Measurements from ENCODE around the gene MED6. TPM values are rescaled to one million over a fixed set of nuclear protein-coding genes. Genes with fewer than 3 reads are reported as not detected.

Gene MED6
- total RNA-seq, 1 experiment from 2014 or later: 46.3 TPM

DNA sequence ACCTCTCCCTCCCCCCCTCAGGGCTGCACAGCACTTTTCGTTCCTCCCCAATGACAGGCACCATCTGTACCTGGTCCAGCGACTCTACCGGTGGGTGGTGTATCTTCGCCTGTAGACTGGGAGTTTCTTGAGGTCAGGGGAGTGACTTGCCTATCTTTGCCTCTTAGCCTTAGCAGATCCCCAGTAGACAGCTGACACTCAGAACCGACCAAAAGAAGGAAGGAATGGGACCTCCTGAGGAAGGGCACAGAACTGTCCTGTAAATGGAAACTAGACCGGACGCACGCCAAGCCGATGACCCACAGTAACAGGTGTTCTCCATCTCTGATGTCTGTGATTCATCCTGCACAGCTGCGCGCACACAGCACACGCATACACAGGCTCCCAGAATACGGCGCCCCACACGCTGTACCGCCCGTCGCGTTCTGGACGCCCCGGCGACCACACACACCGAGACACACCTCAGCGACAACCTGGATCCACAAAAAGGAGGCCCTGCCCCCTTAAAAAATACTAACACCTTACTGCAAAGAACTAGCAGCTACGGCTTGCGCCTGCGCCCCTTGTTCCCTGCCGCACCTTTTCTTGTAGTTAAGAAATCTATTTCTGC, 40.6 kb upstream of the MED6 start:
- peaks cover 7% of the 10 kb centered on the region; the same call in 1 of the 2 replicates for H3K36me3 Mint-ChIP-seq
- ATAC-seq (peak; percentile 47), DNase-seq (ENCODE audit: low spot score) (no peak)
- H3K27me3 Mint-ChIP-seq (ENCODE audit: low read depth): no peaks in the 10 kb centered on the region
- peak overlapping the region; percentile 80 for H3K27ac Mint-ChIP-seq
- ChIA-PET CTCF (interaction anchor here (1.0 to 3.8 kb wide), 4 partner anchors 17 to 169 kb away, joined by 3 to 18 read pairs (median 7); partner anchors contain the start of gene MAP3K9), POLR2A (interaction anchor here (0.6 kb wide), 2 partner anchors 13 to 16 kb away, joined by 3 read pairs; no protein-coding TSS in a partner anchor)
- H3K9me3 Mint-ChIP-seq: peaks cover 5% of the 10 kb centered on the region
- peaks cover 44% of the 10 kb centered on the region for H3K4me1 Mint-ChIP-seq
- H3K4me3 Mint-ChIP-seq: peak overlapping the region; percentile 92
- TF ChIP-seq SMAD4 (CRISPR knock-in tag; IDR thresholded peaks at IDR 0.05): no peak
- TF ChIP-seq TEAD4 (CRISPR knock-in tag; IDR thresholded peaks at IDR 0.05): no peak
- TF ChIP-seq, protein P1, sequence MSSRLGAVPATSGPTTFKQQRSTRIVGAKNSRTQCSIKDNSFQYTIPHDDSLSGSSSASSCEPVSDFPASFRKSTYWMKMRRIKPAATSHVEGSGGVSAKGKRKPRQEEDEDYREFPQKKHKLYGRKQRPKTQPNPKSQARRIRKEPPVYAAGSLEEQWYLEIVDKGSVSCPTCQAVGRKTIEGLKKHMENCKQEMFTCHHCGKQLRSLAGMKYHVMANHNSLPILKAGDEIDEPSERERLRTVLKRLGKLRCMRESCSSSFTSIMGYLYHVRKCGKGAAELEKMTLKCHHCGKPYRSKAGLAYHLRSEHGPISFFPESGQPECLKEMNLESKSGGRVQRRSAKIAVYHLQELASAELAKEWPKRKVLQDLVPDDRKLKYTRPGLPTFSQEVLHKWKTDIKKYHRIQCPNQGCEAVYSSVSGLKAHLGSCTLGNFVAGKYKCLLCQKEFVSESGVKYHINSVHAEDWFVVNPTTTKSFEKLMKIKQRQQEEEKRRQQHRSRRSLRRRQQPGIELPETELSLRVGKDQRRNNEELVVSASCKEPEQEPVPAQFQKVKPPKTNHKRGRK (CRISPR knock-in tag; IDR thresholded peaks at IDR 0.05; ENCODE audit: borderline replicate concordance): no peak
- TF ChIP-seq, protein P2, sequence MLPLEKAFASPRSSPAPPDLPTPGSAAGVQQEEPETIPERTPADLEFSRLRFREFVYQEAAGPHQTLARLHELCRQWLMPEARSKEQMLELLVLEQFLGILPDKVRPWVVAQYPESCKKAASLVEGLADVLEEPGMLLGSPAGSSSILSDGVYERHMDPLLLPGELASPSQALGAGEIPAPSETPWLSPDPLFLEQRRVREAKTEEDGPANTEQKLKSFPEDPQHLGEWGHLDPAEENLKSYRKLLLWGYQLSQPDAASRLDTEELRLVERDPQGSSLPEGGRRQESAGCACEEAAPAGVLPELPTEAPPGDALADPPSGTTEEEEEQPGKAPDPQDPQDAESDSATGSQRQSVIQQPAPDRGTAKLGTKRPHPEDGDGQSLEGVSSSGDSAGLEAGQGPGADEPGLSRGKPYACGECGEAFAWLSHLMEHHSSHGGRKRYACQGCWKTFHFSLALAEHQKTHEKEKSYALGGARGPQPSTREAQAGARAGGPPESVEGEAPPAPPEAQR (CRISPR knock-in tag; IDR thresholded peaks at IDR 0.05): no peak
- TF ChIP-seq, protein P3, sequence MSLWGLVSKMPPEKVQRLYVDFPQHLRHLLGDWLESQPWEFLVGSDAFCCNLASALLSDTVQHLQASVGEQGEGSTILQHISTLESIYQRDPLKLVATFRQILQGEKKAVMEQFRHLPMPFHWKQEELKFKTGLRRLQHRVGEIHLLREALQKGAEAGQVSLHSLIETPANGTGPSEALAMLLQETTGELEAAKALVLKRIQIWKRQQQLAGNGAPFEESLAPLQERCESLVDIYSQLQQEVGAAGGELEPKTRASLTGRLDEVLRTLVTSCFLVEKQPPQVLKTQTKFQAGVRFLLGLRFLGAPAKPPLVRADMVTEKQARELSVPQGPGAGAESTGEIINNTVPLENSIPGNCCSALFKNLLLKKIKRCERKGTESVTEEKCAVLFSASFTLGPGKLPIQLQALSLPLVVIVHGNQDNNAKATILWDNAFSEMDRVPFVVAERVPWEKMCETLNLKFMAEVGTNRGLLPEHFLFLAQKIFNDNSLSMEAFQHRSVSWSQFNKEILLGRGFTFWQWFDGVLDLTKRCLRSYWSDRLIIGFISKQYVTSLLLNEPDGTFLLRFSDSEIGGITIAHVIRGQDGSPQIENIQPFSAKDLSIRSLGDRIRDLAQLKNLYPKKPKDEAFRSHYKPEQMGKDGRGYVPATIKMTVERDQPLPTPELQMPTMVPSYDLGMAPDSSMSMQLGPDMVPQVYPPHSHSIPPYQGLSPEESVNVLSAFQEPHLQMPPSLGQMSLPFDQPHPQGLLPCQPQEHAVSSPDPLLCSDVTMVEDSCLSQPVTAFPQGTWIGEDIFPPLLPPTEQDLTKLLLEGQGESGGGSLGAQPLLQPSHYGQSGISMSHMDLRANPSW (CRISPR knock-in tag; conservative IDR thresholded peaks at IDR 0.05; ENCODE audit: low read depth): no peak
- TF ChIP-seq, protein P4, sequence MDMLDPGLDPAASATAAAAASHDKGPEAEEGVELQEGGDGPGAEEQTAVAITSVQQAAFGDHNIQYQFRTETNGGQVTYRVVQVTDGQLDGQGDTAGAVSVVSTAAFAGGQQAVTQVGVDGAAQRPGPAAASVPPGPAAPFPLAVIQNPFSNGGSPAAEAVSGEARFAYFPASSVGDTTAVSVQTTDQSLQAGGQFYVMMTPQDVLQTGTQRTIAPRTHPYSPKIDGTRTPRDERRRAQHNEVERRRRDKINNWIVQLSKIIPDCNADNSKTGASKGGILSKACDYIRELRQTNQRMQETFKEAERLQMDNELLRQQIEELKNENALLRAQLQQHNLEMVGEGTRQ (CRISPR knock-in tag; IDR thresholded peaks at IDR 0.05): no peak
- TF ChIP-seq, protein P5, sequence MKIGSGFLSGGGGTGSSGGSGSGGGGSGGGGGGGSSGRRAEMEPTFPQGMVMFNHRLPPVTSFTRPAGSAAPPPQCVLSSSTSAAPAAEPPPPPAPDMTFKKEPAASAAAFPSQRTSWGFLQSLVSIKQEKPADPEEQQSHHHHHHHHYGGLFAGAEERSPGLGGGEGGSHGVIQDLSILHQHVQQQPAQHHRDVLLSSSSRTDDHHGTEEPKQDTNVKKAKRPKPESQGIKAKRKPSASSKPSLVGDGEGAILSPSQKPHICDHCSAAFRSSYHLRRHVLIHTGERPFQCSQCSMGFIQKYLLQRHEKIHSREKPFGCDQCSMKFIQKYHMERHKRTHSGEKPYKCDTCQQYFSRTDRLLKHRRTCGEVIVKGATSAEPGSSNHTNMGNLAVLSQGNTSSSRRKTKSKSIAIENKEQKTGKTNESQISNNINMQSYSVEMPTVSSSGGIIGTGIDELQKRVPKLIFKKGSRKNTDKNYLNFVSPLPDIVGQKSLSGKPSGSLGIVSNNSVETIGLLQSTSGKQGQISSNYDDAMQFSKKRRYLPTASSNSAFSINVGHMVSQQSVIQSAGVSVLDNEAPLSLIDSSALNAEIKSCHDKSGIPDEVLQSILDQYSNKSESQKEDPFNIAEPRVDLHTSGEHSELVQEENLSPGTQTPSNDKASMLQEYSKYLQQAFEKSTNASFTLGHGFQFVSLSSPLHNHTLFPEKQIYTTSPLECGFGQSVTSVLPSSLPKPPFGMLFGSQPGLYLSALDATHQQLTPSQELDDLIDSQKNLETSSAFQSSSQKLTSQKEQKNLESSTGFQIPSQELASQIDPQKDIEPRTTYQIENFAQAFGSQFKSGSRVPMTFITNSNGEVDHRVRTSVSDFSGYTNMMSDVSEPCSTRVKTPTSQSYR (CRISPR knock-in tag; IDR thresholded peaks at IDR 0.05): 0 out of 2 replicates have a peak, but pooled peaks have one; percentile 13
- TF ChIP-seq FOXP1 (CRISPR knock-in tag; IDR thresholded peaks at IDR 0.05; ENCODE audit: borderline replicate concordance): no peak
- TF ChIP-seq, protein P6, sequence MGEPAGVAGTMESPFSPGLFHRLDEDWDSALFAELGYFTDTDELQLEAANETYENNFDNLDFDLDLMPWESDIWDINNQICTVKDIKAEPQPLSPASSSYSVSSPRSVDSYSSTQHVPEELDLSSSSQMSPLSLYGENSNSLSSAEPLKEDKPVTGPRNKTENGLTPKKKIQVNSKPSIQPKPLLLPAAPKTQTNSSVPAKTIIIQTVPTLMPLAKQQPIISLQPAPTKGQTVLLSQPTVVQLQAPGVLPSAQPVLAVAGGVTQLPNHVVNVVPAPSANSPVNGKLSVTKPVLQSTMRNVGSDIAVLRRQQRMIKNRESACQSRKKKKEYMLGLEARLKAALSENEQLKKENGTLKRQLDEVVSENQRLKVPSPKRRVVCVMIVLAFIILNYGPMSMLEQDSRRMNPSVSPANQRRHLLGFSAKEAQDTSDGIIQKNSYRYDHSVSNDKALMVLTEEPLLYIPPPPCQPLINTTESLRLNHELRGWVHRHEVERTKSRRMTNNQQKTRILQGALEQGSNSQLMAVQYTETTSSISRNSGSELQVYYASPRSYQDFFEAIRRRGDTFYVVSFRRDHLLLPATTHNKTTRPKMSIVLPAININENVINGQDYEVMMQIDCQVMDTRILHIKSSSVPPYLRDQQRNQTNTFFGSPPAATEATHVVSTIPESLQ (CRISPR knock-in tag; IDR thresholded peaks at IDR 0.05): no peak
- TF ChIP-seq, protein P7, sequence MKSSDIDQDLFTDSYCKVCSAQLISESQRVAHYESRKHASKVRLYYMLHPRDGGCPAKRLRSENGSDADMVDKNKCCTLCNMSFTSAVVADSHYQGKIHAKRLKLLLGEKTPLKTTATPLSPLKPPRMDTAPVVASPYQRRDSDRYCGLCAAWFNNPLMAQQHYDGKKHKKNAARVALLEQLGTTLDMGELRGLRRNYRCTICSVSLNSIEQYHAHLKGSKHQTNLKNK (CRISPR knock-in tag; IDR thresholded peaks at IDR 0.05): no peak
- no peak for TF ChIP-seq TCF7 (CRISPR knock-in tag; IDR thresholded peaks at IDR 0.05; ENCODE audit: low read depth)
- TF ChIP-seq IRF2 (CRISPR knock-in tag; IDR thresholded peaks at IDR 0.05; ENCODE audit: borderline replicate concordance, low read depth): no peak
- TF ChIP-seq FOXK1 (CRISPR knock-in tag; IDR thresholded peaks at IDR 0.05): no peak
- no peak for TF ChIP-seq GTF2I (CRISPR knock-in tag; conservative IDR thresholded peaks at IDR 0.05)
- TF ChIP-seq ESRRA (CRISPR knock-in tag; IDR thresholded peaks at IDR 0.05; ENCODE audit: borderline replicate concordance): no peak
- TF ChIP-seq, protein P8, sequence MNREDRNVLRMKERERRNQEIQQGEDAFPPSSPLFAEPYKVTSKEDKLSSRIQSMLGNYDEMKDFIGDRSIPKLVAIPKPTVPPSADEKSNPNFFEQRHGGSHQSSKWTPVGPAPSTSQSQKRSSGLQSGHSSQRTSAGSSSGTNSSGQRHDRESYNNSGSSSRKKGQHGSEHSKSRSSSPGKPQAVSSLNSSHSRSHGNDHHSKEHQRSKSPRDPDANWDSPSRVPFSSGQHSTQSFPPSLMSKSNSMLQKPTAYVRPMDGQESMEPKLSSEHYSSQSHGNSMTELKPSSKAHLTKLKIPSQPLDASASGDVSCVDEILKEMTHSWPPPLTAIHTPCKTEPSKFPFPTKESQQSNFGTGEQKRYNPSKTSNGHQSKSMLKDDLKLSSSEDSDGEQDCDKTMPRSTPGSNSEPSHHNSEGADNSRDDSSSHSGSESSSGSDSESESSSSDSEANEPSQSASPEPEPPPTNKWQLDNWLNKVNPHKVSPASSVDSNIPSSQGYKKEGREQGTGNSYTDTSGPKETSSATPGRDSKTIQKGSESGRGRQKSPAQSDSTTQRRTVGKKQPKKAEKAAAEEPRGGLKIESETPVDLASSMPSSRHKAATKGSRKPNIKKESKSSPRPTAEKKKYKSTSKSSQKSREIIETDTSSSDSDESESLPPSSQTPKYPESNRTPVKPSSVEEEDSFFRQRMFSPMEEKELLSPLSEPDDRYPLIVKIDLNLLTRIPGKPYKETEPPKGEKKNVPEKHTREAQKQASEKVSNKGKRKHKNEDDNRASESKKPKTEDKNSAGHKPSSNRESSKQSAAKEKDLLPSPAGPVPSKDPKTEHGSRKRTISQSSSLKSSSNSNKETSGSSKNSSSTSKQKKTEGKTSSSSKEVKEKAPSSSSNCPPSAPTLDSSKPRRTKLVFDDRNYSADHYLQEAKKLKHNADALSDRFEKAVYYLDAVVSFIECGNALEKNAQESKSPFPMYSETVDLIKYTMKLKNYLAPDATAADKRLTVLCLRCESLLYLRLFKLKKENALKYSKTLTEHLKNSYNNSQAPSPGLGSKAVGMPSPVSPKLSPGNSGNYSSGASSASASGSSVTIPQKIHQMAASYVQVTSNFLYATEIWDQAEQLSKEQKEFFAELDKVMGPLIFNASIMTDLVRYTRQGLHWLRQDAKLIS (CRISPR knock-in tag; IDR thresholded peaks at IDR 0.05; ENCODE audit: borderline replicate concordance): no peak
- TF ChIP-seq ZBTB21 (CRISPR knock-in tag; IDR thresholded peaks at IDR 0.05; ENCODE audit: borderline replicate concordance): 0 out of 2 replicates have a peak, but pooled peaks have one; percentile 19
- no peak for TF ChIP-seq ZNF416 (CRISPR knock-in tag; IDR thresholded peaks at IDR 0.05)
- no peak for TF ChIP-seq ELF4 (CRISPR knock-in tag; IDR thresholded peaks at IDR 0.05; ENCODE audit: low read depth)
- no peak for TF ChIP-seq ZNF263 (CRISPR knock-in tag; IDR thresholded peaks at IDR 0.05; ENCODE audit: low read depth)
- TF ChIP-seq NR1H2 (CRISPR knock-in tag; IDR thresholded peaks at IDR 0.05): no peak

All from WTC11 (cell line).